H4 (cell line): ENCODE data around the gene C10orf105. TPM values are rescaled to one million over a fixed set of nuclear protein-coding genes. Genes with fewer than 3 reads are reported as not detected.

Source experiments
- DNase-seq: peaks from one replicate; pipeline ENCODE4 v3.0.0-alpha.2; 2015; ENCODE audit warnings: low spot score
- total RNA-seq: library from RNA; depleted of rRNA; stranded (reverse); fragments of >200 nt; shearing (Covaris generic); gene quantifications from 2 replicates; pipeline ENCODE4 v1.2.3, GENCODE V29; 2014; rRNA removed

C10orf105 gene
- total RNA-seq: not detected in 2 replicates

DNA sequence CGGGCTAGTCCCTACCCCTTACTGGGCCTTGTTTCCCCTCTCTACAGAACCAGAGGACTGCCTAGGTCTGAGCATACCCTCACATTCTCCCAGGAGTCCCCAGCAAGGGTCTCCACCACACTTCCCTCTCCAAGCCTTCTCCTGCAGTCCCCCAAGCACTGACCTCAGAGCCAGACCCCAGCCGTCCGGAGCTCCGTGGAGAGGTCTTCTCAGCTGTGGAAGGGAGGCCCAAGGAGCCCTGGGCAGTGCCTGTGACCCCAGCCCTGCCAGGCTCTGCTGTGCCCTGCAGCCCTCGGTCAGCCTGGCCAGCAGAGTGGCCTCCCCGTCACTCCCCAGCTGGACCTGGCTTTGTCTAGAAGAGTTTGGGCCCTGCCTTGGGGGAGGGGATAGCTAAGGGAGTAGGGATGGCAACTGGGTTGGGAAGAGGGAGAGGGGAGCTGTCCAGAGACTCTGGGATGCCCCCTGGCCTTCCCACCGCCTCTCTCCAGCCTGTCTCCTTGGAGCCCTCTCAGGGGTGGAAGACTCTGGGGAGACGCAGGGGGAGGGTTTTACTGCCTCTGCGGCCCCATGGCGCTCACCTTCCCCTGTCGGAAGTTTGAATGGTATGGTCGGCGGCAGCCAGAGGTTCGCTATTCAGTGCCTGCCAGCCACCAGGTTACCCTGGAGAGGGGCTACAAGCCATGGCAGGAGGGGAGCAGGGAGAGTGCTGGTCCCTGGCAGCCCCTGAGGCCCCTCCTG, at the start of gene C10orf105:
Gene C10orf105 (minus strand): TSS at position 315 of the 738 bp plus-strand sequence. CDS start 3,441 bp downstream, outside the sequence.
- no peak for DNase-seq

DNA sequence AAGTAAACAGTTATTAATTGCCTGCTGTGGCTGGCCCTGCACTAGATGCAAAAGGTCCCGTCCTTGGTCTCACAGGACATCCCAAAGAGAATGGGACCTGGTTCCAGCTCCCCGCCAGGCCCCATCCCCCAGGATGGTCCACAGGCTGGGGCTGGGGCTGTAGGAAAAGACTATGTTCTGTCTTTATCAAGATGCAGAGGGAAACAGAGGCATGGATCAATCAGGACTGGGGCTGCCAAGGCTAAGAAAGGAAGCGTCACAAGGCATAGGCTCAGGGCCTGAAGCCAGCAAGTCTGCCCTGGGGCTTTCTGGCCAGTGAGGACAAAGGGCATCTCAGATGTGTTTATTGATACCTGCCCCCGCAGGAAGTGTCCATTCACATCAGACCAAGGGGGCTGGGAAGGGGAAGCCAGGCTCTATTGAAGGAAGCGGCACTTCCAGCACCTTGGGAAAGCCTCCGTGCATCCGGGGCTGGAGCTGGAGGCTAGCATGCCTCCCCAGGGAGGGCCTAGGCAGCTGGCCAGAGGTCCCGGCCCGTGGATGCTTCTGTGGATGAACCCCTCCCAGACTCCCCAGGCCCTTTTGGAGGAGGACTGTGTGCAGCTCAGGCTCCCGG, 48.0 kb upstream of the C10orf105 start:
- no peak for DNase-seq

- DNase-seq: peak; percentile 88
These were observed 47.3 kb upstream of the C10orf105 start for GRCh38 chr10:71766717-71767419.

DNA sequence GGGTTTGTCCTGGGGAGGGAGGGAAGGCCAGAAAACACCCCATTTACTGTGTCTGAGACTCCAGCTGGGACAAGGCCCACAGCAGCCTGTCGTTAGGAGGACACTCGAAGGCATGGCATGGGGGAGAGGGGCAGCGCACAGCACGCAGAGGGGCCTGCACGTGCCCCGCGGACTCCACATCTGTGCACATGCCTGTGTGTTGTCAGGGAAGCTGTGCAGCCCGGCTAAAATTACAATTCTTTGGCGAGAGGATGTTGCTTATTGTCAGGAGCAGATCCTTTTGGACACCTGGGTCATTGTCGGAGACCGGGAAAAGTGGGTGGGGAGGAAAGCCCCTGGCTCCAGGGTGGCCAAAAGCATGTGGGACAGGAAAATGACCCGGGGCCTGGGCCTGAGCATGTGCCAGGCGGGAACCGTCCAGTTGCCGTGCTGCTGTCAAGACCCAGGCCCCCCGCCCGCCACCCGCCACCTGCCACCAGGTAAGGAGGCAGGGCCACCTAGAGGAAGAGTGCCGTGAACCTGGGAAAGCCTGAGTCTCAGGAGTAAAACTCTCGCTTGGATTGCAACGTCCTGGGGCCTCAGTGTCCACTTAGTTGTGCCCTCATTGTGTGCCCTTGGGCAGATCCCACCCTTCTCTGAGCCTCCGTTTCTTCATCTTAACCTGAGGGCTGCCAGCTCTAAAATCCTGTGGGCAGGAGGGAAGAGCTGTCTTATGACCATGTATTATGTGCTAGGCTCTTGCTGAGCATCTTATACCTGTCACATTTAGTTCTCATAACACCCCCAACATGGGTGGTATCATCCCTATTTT, 46.5 kb upstream of the C10orf105 start:
- DNase-seq: no peak

DNA sequence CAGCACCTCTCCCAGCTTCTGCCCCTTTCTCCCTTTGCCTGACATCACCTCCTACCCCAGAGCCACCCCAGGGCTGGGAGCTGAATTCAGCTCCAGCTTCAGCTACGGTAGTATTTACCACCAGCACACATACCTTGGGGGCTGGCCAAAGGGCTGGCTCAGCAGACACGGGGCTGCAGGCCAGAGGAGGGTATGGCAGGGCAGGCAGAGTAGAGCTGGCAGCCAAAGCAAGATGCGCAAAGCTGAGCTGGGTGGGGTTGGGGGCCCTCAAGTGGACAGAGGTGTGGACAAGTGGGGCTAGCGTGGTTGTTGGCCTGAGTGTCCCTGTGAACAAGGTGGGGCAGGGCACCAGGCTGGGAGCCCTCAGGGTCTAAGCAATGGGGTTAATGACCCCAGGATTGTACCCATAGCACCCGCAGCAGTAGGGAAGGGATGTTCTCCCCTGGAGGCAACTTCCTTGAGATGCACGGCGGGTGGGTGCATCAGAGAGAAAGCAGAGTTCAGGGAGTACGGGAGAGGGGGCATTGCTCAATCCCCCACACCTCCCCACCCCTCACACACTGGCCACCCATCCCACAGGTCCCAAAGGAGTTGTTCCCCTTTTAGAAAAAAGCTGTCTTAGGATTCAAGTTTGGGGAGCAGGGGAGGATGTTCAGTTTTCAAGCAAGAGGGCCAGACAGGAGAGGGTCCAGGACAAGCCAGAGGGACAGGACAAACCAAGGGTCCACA, 45.8 kb upstream of the C10orf105 start:
- no peak for DNase-seq

DNA sequence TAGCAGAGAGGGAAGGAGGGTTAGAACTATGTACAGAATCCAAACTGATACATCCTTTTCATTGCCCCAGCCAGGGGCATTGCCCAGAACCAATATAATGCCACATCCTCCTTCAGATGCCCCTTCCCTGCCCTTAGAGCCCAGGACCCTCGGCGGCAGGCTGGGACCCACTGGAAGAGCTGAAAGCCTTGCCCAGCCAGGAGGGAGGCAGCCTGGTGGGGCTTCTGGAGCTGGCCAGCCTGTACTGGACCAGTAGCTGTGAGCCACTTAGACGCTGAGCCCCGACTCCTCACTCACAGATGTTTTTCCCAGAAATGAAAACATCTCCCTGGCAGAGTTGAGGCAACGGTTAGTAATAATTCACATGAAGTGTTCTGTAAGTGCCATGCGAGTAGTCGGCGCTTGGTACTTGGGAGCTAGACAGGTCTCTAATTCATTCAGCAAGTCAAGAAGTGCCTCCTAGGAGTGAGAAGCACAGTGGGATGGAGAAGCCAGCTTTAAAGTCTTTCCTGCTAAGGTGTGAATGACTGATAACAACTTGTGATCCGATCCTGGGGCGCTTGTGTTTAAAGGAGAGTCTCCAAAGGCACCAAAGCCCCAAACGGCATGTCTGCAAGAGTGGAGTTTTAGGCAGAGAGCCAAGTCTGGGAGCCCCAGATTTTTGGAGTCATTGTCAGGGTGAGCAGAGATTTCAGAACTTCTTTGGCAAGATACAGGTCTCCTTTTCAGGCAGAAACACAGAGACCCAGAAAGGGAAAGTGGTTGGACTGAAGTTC, 44.0 kb upstream of the C10orf105 start:
- DNase-seq: no peak

- DNase-seq: no peak
These were observed 42.7 kb upstream of the C10orf105 start for GRCh38 chr10:71762324-71762723.

DNA sequence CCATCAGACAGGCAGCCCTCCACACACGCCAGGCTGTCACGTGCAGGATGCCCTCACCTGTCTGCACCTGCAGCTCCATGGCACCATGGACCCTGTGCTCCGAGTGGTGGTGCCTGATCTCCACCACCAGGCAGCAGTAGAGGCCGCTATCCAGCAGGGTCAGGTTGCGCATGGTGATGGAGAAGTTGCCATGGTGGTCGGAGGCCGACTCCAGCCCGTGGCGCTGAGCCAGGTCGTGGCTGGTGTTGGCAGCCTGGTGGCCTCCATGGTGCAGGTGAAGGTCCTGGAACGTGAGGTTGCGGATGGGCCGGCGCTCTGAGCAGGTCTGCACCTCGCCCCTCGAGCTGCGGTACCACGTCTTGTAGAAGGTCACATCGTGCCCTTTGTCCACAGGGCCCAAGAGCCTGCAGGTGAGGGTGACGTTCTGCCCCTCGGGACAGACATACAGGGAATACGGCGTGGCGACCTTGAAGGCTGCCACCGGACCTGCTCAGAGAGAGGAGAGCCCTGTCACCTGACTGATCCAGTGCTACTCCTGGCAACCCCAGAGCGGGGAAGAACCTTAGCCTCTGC, 42.0 kb upstream of the C10orf105 start:
- DNase-seq: no peak

GRCh38 chr10:71761105-71761511, 41.5 kb upstream of the C10orf105 start:
- no peak for DNase-seq

GRCh38 chr10:71757399-71757922, 37.9 kb upstream of the C10orf105 start:
- no peak for DNase-seq

- no peak for DNase-seq
These were observed 37.0 kb upstream of the C10orf105 start for GRCh38 chr10:71756311-71757191.

GRCh38 chr10:71755179-71755879, 35.8 kb upstream of the C10orf105 start:
- no peak for DNase-seq

- DNase-seq: no peak
These were observed 35.0 kb upstream of the C10orf105 start for GRCh38 chr10:71754562-71754961.

DNA sequence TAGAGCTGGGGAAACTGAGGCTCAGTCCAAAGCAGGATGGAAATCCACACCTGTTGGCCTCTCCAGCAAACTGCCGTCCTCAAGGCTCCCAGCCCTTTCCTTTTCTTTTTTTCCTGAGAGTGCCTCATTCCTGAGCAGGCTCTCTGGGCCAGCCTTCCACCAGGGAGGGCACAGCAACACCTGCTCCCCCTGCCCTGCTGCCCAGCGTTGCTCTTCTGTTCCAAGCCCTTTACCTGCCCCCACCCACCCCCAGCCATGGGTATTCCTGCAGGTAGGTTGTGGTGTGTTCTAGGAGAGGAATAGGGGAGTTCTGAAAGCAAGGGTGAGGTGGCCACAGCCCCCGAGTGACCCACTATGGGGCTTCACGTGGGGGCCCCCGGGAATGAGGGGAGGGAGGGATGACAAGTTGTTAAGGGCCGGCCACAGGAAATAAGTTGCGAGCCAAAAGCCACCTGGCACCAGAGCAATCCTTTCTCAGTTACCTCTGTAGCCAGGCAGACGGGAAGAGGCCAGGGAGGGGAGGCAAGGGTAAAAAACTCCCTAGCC, 34.5 kb upstream of the C10orf105 start:
- DNase-seq: no peak

DNA sequence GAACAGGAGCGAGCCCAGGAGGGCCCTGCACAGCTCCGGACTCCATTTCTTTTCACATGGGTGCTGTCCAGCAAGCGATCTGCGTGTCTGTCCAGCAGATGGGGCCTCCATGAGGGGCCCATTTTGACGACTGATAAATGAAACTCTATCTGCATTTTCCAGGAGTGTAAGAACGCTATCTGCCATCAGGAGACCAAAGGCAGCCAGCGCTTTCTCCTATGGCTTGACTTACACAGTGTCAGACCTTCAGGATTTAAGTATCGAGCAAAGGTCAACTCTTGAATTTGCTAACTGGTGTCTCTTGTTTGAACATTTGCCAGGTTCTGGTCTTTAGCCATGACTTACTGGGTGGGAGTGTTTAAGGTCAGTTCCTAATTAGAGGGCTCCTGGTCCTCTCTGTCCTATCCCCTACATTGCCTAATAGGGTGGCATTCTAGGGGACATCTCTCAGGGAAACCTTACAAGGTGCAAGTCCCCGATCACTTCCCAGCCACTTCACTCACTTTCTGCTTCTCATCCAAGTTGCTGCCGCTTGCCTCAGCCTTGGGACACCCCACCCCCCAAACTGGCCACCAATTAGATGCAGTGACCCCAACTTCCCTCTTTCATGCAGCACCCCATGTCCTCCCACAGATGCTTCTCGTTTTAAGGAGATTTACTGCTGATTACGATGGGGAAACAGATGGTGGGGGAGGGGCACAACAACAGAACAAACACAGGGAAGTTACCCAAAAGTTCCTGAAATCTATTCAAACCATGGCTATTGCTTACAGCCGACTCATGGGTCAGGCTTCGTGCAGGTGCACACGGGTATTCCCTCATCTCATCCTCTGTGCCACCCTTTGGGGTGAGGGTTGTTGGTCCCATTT, 33.7 kb upstream of the C10orf105 start:
- DNase-seq: no peak

- no peak for DNase-seq
These were observed 33.0 kb upstream of the C10orf105 start for GRCh38 chr10:71752391-71753090.
